Activated T-helper 1 cell treated with Interleukin-2 at 50 U/mL for 16 hours (primary cell): Measurements from ENCODE around the gene DNM3.

ENCODE experiments used
- DNase-seq: peaks from one replicate; pipeline ENCODE4 v3.0.0-alpha.2; 2020; ENCODE audit warnings: low read depth

DNM3 gene

DNA sequence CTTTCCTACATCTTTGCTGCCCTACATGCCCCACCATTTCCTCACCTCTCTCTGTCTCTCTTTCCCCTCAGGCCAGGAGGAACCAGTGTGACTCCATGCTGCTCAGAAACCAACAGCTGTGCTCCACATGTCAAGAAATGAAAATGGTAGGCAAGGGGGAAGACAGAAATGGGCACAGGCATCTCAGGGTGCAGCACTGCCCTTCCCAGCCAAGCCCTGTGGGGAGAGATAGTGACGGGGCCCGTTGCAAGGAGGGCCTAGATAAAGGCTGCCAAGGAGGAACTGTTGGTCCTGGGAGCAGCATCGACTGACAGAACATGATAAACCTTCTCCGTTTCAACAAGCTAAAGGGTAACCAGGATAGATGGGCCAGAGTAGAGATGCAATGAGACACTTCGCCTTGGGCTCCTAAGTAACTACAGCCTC is 615.1 kb downstream of the DNM3 start:
- DNase-seq: no peak

- no peak for DNase-seq
Measured at GRCh38 chr1:172457479-172458130, 616.3 kb downstream of the DNM3 start.

DNA sequence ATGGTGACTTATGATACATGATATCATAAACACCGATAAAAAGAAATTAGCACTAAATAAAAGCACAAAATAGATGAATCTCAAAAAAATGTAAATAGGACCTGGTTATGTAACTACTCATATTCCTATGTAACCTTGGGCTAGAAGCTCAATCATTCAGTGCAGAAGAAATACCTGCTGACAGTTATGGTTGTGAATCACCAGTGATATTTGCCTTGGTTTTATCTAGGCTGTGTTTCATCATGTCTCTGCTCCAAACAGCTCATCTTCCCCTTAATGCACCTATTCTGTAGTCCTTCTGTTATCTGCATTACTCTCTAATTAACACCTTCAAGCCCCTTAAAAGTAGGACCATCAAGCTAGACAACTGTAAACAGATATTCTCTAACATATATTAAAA is 618.9 kb downstream of the DNM3 start:
- DNase-seq: no peak

GRCh38 chr1:172460887-172461315 is 619.6 kb downstream of the DNM3 start:
- DNase-seq: no peak
